HG02623 (cell line): ENCODE results near the gene TNFRSF14.
"Not testable (repeated sequence)": the region's sequence is repeated elsewhere in the genome, so short reads cannot be mapped to it uniquely, and the experiment has no call there.

Experiments used
- ATAC-seq: cut with Tn5 transposase; IDR thresholded peaks from one replicate; pipeline ENCODE4 v1.9.1; 2021; ENCODE audit warnings: moderate library complexity; ENCODE audit not compliant: unreplicated experiment

Gene TNFRSF14

GRCh38 chr1:2538376-2538775 lies 17.8 kb upstream of the TNFRSF14 start:
- no peak for ATAC-seq

DNA sequence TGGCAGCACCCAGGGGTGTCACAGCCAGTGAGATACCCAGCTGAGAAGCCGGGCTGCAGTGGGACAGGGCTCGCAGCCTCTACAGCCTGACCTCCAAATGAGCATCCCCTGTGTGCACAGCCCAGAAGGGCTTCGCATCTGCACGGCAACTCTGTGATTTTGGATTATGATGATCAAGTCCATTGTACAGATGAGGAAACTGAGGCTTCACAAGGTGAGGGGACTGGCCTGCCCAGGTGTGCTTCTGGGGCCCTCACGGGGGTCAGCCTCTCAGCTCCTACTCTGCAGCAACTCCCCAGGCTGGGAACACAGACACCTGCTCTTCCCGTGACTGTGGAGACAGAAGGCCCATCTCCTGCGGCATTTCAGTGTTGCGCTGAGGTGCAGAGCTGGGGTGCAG lies 17.3 kb upstream of the TNFRSF14 start:
- ATAC-seq, result no peak

DNA sequence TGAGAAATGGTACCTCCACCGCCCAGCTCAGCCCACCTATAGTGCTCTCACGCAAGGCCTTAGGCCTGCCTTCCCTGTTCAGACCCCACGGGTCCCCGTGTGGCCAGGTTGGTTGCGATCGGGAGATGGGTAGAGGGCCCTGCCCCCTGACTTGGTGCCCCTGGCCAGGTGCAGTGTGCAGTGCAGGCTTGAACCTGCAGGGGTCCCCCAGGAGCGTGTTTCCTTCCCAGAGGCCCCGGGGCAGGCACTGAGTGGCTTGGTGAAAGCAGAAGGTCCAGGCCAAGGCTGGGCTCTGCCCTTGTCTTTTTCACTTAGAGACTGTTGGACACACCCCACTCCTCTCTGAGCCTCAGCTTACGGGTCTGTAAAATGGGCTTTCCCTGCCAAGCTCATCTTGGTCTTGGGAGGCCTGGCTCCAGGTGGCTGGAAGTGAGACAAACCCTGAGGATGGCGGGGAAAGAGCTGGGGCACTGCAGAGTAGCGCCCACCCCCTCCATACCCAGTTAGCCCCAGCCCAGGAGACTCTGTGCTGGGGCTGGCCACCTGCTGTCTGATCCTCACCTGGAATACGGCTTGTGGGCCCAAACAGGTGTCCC lies 16.8 kb upstream of the TNFRSF14 start:
- ATAC-seq, result no peak

DNA sequence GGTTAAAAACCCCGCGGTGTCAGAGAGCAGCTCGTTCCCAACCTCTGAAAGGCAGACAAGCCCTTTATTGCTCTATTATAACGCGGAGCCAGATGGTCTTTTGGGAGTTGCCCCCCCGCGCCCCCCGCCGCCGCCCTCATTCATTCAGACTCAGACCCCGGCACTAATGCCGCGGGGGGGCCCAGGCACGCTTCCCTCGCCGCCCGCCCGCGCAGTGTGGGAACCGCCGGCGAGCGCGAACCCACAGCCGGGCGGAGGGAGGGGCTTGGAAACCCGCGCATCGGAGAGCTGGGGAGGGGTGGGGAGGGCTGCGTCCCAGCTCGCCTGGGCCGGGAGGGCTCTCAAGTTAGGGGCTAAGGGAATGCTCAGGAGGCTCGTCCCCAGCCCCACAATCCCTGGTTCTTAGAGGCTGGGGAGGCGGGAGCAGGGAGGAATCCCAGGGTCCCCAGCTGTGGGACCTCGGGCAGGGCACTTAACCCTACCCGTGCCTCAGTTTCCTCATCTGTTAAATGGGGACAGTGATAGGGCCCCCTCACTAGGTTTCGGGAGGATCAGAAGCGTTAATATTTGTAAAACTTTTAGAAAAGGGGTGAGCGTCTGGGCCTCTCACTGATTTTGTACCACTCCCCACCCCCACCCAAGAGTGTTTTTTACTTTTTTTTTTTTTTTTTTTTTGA lies 15.2 kb upstream of the TNFRSF14 start:
- no peak for ATAC-seq

- ATAC-seq, result no peak
These were observed 14.4 kb upstream of the TNFRSF14 start for GRCh38 chr1:2541619-2542245.

- no peak for ATAC-seq
These were observed 13.8 kb upstream of the TNFRSF14 start for GRCh38 chr1:2542246-2542915.

DNA sequence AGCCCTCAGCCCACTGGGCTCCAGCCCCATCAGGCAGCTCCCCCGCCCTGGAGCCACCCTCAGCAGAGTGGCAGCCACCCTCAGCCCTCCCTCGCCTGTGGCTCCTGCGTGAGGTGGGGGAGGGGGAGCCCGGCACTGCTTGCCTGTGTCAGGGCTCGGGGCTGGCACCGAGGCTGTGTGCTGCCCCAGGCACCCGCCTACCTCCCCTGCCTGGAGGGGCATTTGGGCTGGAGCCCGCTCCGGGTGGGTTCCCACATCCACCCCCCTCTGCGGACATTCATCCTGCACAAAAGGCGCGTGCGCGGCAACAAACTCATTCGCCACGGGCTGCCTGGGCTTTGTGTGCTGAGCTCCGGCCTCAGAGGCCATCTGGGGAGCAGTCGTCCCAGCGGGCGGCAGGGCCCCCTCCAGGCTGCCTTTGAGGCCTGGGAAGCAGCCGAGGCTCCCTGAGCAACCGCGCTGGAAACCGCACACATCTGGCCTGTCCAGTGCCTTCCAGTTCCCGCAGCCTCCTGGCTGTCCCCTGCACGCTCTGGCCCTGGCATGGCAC lies 12.6 kb upstream of the TNFRSF14 start:
- no peak for ATAC-seq

GRCh38 chr1:2544093-2544874 lies 11.9 kb upstream of the TNFRSF14 start:
- ATAC-seq, result no peak

- no peak for ATAC-seq
These were observed 11.1 kb upstream of the TNFRSF14 start for GRCh38 chr1:2544875-2545640.

GRCh38 chr1:2545754-2546514 lies 10.2 kb upstream of the TNFRSF14 start:
- ATAC-seq, result peak; percentile 38

DNA sequence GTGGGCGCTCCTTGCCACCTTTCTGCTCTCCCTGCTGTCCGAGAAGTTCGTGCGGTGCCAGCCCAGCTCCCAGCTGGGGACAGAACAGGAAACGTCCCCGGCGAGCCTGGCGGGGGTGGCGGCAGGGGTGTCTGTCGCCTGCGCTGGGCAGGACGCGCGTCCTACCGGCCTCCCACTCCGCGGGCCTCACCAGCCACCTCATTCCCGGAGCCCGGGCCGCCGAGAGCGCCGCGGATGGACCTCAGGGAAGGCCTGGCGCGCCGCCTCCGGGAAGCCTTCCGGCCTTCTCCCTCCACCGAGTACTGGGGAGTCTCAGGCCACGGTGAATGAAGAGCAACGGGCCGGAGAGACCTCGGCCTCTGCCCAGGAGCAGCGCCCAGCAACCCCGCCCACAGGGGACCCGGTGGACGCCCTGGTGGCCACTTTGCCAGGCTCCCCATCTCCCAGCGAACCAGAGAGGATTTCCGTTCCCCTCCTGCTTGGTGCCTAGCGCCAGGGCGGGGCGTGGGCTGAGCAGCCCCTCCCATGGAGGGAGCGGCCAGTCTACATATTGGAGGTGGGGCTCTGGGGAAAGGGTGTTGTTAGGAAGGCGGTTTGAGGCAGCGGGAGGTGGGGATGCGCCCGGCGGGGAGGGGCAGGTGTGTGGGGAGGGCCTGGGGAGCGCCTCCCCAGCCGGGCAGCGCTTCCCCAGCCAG lies 9.5 kb upstream of the TNFRSF14 start:
- ATAC-seq, result peak; percentile 25

DNA sequence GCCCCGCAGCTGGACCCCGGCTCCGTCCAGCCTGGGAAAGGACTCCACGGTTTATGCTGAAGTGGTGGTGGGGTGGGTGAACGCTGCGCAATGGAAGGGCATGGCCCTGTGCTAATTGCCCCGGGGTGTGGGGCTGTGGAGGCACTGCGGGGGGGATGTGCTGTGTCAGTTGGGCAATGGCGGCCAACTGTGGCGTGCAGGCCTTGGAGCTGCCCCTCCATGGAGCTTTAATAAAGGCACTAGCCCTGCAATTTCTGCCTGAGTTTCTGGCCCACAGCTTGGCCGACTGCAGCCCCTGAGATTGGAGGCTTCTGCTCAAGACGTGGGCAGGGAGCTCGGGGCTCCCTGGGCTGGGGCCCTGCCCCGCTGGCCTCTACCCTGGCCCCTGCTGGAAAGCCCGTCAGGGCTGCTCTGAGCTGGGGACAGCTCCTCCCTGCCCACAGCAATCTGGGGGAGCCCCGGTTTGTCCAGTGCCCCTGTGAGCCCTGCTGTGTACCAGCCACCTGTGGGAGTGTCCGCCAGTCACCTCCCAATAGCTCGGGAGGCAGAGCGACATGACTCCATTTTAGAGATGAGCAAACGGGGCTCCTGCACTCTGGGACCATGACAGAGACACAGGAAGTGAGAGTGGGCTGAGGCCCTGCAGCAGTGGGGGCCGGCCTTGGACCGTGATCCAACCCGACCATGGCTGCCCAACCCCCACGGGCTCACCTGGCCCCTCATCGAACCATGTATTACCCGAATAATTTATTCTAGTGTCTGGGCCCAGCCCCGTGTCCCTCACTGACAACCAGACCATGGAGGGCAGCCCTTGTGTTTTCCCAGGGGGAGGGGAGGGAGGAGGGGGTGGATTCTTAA lies 8.7 kb upstream of the TNFRSF14 start:
- no peak for ATAC-seq

DNA sequence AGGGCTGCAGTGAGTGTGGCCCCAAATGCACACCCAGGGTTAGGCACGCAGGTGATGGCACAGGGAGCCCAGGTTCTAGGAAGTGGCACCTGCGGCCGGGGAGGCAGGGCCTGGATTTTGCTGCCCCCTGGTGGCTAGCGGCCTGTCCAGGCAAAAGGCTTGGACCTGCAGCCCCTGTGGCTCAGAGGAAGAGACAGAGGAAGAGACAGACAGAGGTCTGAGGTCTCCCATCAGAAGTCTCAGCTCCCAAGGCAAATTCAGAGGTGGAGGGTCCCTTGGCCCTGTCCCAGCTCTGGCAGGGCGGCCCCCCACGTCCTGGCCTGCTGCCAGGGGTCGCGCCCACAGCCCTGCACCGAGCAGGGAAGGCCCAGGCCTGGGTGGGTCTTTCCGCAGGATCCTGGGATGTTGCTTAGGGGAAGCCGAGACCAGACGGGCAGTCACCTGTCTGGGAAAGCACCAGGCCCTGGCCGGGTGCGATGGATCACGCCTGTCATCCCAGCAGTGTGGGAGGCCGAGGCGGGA lies 8.0 kb upstream of the TNFRSF14 start:
- no peak for ATAC-seq

- ATAC-seq, result not testable (repeated sequence)
These were observed 6.7 kb upstream of the TNFRSF14 start for GRCh38 chr1:2549367-2550029.

- not testable (repeated sequence) for ATAC-seq
These were observed 5.8 kb upstream of the TNFRSF14 start for GRCh38 chr1:2550309-2550861.

GRCh38 chr1:2551544-2551943 lies 4.6 kb upstream of the TNFRSF14 start:
- not testable (repeated sequence) for ATAC-seq

DNA sequence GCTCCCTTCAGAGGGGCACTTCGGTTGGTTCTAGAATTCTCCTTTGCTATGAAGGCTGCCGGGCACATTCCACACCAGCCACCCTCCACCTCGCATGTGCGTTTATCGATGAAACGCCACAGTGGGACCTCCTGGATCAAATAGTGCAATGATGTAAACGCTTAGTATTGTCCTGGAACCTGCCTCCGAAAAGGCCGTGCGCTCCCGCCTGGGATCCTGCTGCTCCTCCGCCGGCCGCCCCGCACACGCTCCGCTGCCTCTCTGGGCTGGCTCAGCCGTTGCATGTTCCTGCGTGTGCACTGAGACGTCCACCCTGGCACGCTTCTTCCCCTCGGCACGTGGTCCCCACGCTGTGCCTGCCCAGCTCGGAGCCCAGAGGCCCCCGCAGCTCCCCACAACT lies 4.0 kb upstream of the TNFRSF14 start:
- no peak for ATAC-seq
